ENCODE measurements around the gene BRMS1L.

- TF ChIP-seq CTCF (conservative IDR thresholded peaks at IDR 0.05), result no peak
- no peak for TF ChIP-seq EZH2 (IDR thresholded peaks at IDR 0.05; ENCODE audit: low read depth)
These were observed 23.0 kb downstream of the BRMS1L start for GRCh38 chr14:35849122-35849521.

Measured in PC-9 (cell line).